ENCODE data around the gene DTYMK.

DTYMK gene

GRCh38 chr2:241649404-241649803 is 37.2 kb downstream of the DTYMK start:
- Histone ChIP-seq H3K4me3 (ENCODE audit: low read depth, low read length) (no peak overlapping the region), H3K27ac (no peak overlapping the region), H3K27me3 (replicated peaks) (no peaks in the 10 kb centered on the region), H3K36me3 (replicated peaks) (peaks cover 24% of the 10 kb centered on the region)
- no peak for DNase-seq
- in situ Hi-C loops (cut with HindIII; ENCODE audit: low pct_ligation_motif_present, low sequenced_read_pairs), result no loop called here
- no peak for TF ChIP-seq CTCF (IDR thresholded peaks at IDR 0.05; ENCODE audit: low read depth, low read length, missing control alignments)

GRCh38 chr2:241648453-241648852 is 38.2 kb downstream of the DTYMK start:
- Histone ChIP-seq H3K4me3 (ENCODE audit: low read depth, low read length) (no peak overlapping the region), H3K27ac (no peak overlapping the region), H3K36me3 (replicated peaks) (peaks cover 22% of the 10 kb centered on the region), H3K27me3 (replicated peaks) (no peaks in the 10 kb centered on the region)
- no peak for TF ChIP-seq CTCF (IDR thresholded peaks at IDR 0.05; ENCODE audit: low read depth, low read length, missing control alignments)
- DNase-seq, result no peak
- in situ Hi-C loops (cut with HindIII; ENCODE audit: low pct_ligation_motif_present, low sequenced_read_pairs), result no loop called here

- Histone ChIP-seq H3K4me3 (ENCODE audit: low read depth, low read length) (no peak overlapping the region), H3K36me3 (replicated peaks) (peaks cover 2% of the 10 kb centered on the region), H3K27ac (no peak overlapping the region), H3K27me3 (replicated peaks) (no peaks in the 10 kb centered on the region)
- in situ Hi-C loops (cut with HindIII; ENCODE audit: low pct_ligation_motif_present, low sequenced_read_pairs), result no loop called here
- no peak for DNase-seq
- no peak for TF ChIP-seq CTCF (IDR thresholded peaks at IDR 0.05; ENCODE audit: low read depth, low read length, missing control alignments)
Measured at GRCh38 chr2:241645915-241646645, 40.5 kb downstream of the DTYMK start.

GRCh38 chr2:241645056-241645914 is 41.3 kb downstream of the DTYMK start:
- Histone ChIP-seq H3K27me3 (replicated peaks) (no peaks in the 10 kb centered on the region), H3K4me3 (ENCODE audit: low read depth, low read length) (no peak overlapping the region), H3K27ac (no peak overlapping the region), H3K36me3 (replicated peaks) (no peaks in the 10 kb centered on the region)
- in situ Hi-C loops (cut with HindIII; ENCODE audit: low pct_ligation_motif_present, low sequenced_read_pairs), result no loop called here
- no peak for DNase-seq
- no peak for TF ChIP-seq CTCF (IDR thresholded peaks at IDR 0.05; ENCODE audit: low read depth, low read length, missing control alignments)

GRCh38 chr2:241641631-241642030 is 45.0 kb downstream of the DTYMK start:
- Histone ChIP-seq H3K27ac (no peak overlapping the region), H3K36me3 (replicated peaks) (peaks cover 9% of the 10 kb centered on the region), H3K4me3 (ENCODE audit: low read depth, low read length) (no peak overlapping the region), H3K27me3 (replicated peaks) (no peaks in the 10 kb centered on the region)
- no peak for DNase-seq
- in situ Hi-C loops (cut with HindIII; ENCODE audit: low pct_ligation_motif_present, low sequenced_read_pairs), result no loop called here
- TF ChIP-seq CTCF (IDR thresholded peaks at IDR 0.05; ENCODE audit: low read depth, low read length, missing control alignments), result no peak

All from brain microvascular endothelial cell (primary cell).